Liver (tissue), 9 donors: ENCODE measurements around the gene SLC25A17. TPM values are rescaled to one million over a fixed set of nuclear protein-coding genes. Genes with fewer than 3 reads are reported as not detected.
"Not testable (repeated sequence)": the region's sequence is repeated elsewhere in the genome, so short reads cannot be mapped to it uniquely, and the experiment has no call there.

Source experiments
- DNase-seq: peaks from one replicate; pipeline ENCODE4 v3.0.0-alpha.2; 2017; ENCODE audit warnings: low spot score
- H3K27ac ChIP-seq, 2 donors: one replicate each; pipeline ENCODE4 v1.7.0; 2013; ENCODE audit warnings: inconsistent platforms in 2 of 2, low read length in 2 of 2, control low read depth in 1 of 2, low read depth in 1 of 2, mild to moderate bottlenecking in 1 of 2
- H3K27me3 ChIP-seq, 4 donors: one replicate each; pipeline versions ENCODE4 v1.6.1 to v1.7.0; 2013; ENCODE audit warnings: low read length in 3 of 4, inconsistent platforms in 1 of 4, mild to moderate bottlenecking in 1 of 4, moderate library complexity in 1 of 4; ENCODE audit not compliant: control insufficient read depth in 4 of 4, insufficient read depth in 4 of 4
- H3K36me3 ChIP-seq, 4 donors: one replicate each; pipeline versions ENCODE4 v1.6.1 to v1.7.0; 2013; ENCODE audit warnings: low read length in 3 of 4, mild to moderate bottlenecking in 3 of 4, low read depth in 1 of 4, moderate library complexity in 1 of 4; ENCODE audit not compliant: control insufficient read depth in 4 of 4, insufficient read depth in 3 of 4
- H3K4me1 ChIP-seq, 4 donors: one replicate each; pipeline versions ENCODE4 v1.6.1 to v1.7.0; 2013; ENCODE audit warnings: low read length in 3 of 4, mild to moderate bottlenecking in 3 of 4, moderate library complexity in 1 of 4; ENCODE audit not compliant: control insufficient read depth in 4 of 4, insufficient read depth in 4 of 4
- H3K4me3 ChIP-seq, 3 donors: one replicate each; pipeline versions ENCODE4 v1.6.1 to v1.7.0; 2013; ENCODE audit warnings: low read length in 3 of 3, control low read depth in 1 of 3, low read depth in 1 of 3, mild to moderate bottlenecking in 1 of 3
- H3K9ac ChIP-seq, 2 donors: one replicate each; pipeline ENCODE4 v1.7.0; 2013; ENCODE audit warnings: low read length in 2 of 2, mild to moderate bottlenecking in 2 of 2, moderate library complexity in 2 of 2, control low read depth in 1 of 2, low read depth in 1 of 2
- H3K9me3 ChIP-seq, 4 donors: one replicate each; pipeline versions ENCODE4 v1.6.1 to v1.7.0; 2013; ENCODE audit warnings: low read length in 3 of 4; ENCODE audit not compliant: control insufficient read depth in 4 of 4
- ATF3 ChIP-seq: IDR thresholded peaks from 2 replicates; pipeline ENCODE4 v1.6.1; 2016; ENCODE audit warnings: antibody characterized with exemption
- CTCF ChIP-seq: fragments of 150-350 bp; IDR thresholded peaks from 2 replicates; pipeline ENCODE4 v1.5.1; 2017; ENCODE audit warnings: improper control_type of control experiment, low read depth, low read length; ENCODE audit not compliant: missing input control
- EGR1 ChIP-seq, 2 donors: IDR thresholded peaks; 2 replicates each; pipeline ENCODE4 v1.6.1; 2016 to 2018; ENCODE audit warnings: antibody characterized with exemption in 2 of 2, low read depth in 2 of 2
- GABPA ChIP-seq, 2 donors: IDR thresholded peaks in 1 of 2; conservative IDR thresholded peaks in 1 of 2; 2 replicates each; pipeline ENCODE4 v1.6.1; 2016; ENCODE audit warnings: antibody characterized with exemption in 2 of 2, mild to moderate bottlenecking in 1 of 2, moderate library complexity in 1 of 2
- HNF4G ChIP-seq: IDR thresholded peaks from 2 replicates; pipeline ENCODE4 v1.6.1; 2016; ENCODE audit warnings: antibody characterized with exemption
- JUND ChIP-seq, 2 donors: IDR thresholded peaks; 2 replicates each; pipeline ENCODE4 v1.6.1; 2016; ENCODE audit warnings: antibody characterized with exemption in 2 of 2
- TAF1 ChIP-seq: conservative IDR thresholded peaks from 2 replicates; pipeline ENCODE4 v1.6.1; 2016; ENCODE audit warnings: antibody characterized with exemption, mild to moderate bottlenecking
- ZBTB33 ChIP-seq: IDR thresholded peaks from 2 replicates; pipeline ENCODE4 v1.6.1; 2016; ENCODE audit warnings: antibody characterized with exemption
- WGBS: extraction: QIAGEN DNeasy Blood & Tissue Kit; methylation state at CpG from one replicate; pipeline ENCODE4 v1.1.7; 2013; 5-methylcytosine and 5-hydroxymethylcytosine counted together
- polyA plus RNA-seq, 2 donors: library from polyadenylated mRNA; stranded (reverse) in 1 of 2; unstranded in 1 of 2; fragments of 200-250 nt in 1 of 2; fragments of >200 nt in 1 of 2; fragmentation: Nextera tagmentation in 1 of 2; extraction: Ambion mirVana in 1 of 2; gene quantifications; one replicate each; pipeline versions ENCODE4 v1.2.1 to v1.2.3, GENCODE V29; 2013 to 2015
- total RNA-seq, 2 donors: library from RNA; depleted of rRNA; stranded (reverse); fragments of >200 nt; gene quantifications; one replicate each; pipeline ENCODE4 v1.2.3, GENCODE V29; 2014
- donor health status: healthy.
- donor health status: healthy.
- donor health status: healthy.
- donor health status: healthy.
- donor health status: healthy.

The SLC25A17 gene
- total and polyA plus RNA-seq, 4 donors: 7.3 to 17.5 (median 11.2) TPM

- Histone ChIP-seq H3K4me1 (no peaks in the 10 kb centered on the region), H3K27me3 (no peaks in the 10 kb centered on the region), H3K9ac (no peak overlapping the region), H3K9me3 (no peaks in the 10 kb centered on the region), H3K36me3 (peaks cover 0 to 6% (median 2%) of the 10 kb centered on the region in 4 donors), H3K4me3 (no peak overlapping the region), H3K27ac (no peak overlapping the region)
- no peak for TF ChIP-seq CTCF
- DNase-seq: no peak
- 78% methylated on average over 6 of the region's 6 CpGs for WGBS
Measured at GRCh38 chr22:40764763-40765441, 54.2 kb downstream of the SLC25A17 start.

GRCh38 chr22:40759294-40759840 lies 59.8 kb downstream of the SLC25A17 start:
- no peaks in the 10 kb centered on the region for H3K36me3 ChIP-seq
- H3K9me3 ChIP-seq: no peaks in the 10 kb centered on the region
- TF ChIP-seq CTCF (no peak), EGR1 (IDR thresholded peaks at IDR 0.05; ENCODE audit: low read depth in 2 of 2) (no peak), GABPA (IDR thresholded peaks at IDR 0.05 in 1 of 2, conservative IDR thresholded peaks at IDR 0.05 in 1 of 2) (no peak), TAF1 (no peak), ATF3 (no peak), JUND (IDR thresholded peaks at IDR 0.05) (no peak), ZBTB33 (no peak), HNF4G (no peak)
- no peak overlapping the region for H3K27ac ChIP-seq
- DNase-seq: no peak
- no peaks in the 10 kb centered on the region for H3K4me1 ChIP-seq
- 89% methylated on average over 6 of the region's 6 CpGs for WGBS
- no peak overlapping the region for H3K4me3 ChIP-seq
- H3K27me3 ChIP-seq: no peaks in the 10 kb centered on the region
- H3K9ac ChIP-seq: no peak overlapping the region

GRCh38 chr22:40758851-40759250 lies 60.3 kb downstream of the SLC25A17 start:
- not testable (repeated sequence) for H3K4me1 ChIP-seq, H3K4me3 ChIP-seq, H3K9me3 ChIP-seq, H3K27ac ChIP-seq, H3K36me3 ChIP-seq, H3K9ac ChIP-seq, H3K27me3 ChIP-seq, DNase-seq
- WGBS: 91% methylated on average over 13 of the region's 13 CpGs
